ENCODE data around the gene WDR91.
A peak's percentile ranks its signal among the peaks of the same experiment; 100 is the strongest.

The WDR91 gene

GRCh38 chr7:135188298-135188984 lies 22.9 kb downstream of the WDR91 start:
- H3K9me3 Mint-ChIP-seq: no peaks in the 10 kb centered on the region
- DNase-seq: no peak
- peaks cover 56% of the 10 kb centered on the region for H3K36me3 Mint-ChIP-seq (ENCODE audit: insufficient read depth)
- peak overlapping the region in 1 of 2 donors; percentile 70 for H3K27ac Mint-ChIP-seq
- no peak overlapping the region for H3K4me3 Mint-ChIP-seq
- no peak for ATAC-seq (replicated peaks)
- H3K4me1 Mint-ChIP-seq (ENCODE audit: low read depth in 2 of 2): no peaks in the 10 kb centered on the region
- H3K27me3 Mint-ChIP-seq: no peaks in the 10 kb centered on the region

DNA sequence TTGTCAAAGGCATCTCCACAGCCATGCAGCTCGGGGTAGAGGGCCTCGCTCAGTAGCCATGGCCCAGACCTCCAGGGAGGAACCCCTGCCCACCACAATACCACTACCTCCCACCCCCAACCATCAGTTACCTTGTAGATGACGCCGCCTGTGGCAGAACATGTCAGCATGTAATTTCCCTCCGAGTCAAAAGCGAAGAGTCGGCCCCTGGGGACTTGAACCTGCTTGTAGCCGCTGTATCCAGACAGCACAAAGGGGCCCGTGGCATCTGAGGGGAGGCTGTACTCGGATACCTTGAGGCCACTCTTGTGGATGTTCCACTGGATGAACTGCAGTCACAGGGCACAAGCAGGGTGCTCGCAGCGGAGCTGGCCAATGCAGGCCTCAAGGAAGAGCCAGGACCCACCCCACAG lies 24.5 kb downstream of the WDR91 start:
- Mint-ChIP-seq H3K4me3 (no peak overlapping the region), H3K27ac (no peak overlapping the region), H3K27me3 (no peaks in the 10 kb centered on the region), H3K9me3 (peaks cover 0 to 4% of the 10 kb centered on the region in 2 donors), H3K36me3 (ENCODE audit: insufficient read depth) (peaks cover 57% of the 10 kb centered on the region), H3K4me1 (ENCODE audit: low read depth in 2 of 2) (no peaks in the 10 kb centered on the region)
- DNase-seq (no peak), ATAC-seq (replicated peaks) (no peak)

DNA sequence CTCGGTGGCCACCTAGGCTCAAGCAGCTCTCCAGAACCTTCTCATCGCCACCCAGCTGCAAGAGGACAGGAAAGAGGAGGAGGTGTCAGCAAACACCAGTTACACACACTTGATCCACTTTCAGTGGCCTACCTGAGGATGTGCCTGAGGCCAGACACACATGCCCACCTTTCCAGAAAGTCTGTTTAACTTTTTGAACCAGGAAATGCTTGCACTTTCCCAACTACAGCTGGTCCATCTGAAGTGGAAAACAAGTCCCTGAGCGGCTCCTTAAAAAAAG lies 25.1 kb downstream of the WDR91 start:
- no peaks in the 10 kb centered on the region for H3K4me1 Mint-ChIP-seq (ENCODE audit: low read depth in 2 of 2)

GRCh38 chr7:135185471-135186260 lies 25.7 kb downstream of the WDR91 start:
- no peaks in the 10 kb centered on the region for H3K4me1 Mint-ChIP-seq (ENCODE audit: low read depth in 2 of 2)
- ATAC-seq (replicated peaks) (no peak), DNase-seq (no peak)
- no peak overlapping the region for H3K4me3 Mint-ChIP-seq
- H3K27me3 Mint-ChIP-seq: no peaks in the 10 kb centered on the region
- peaks cover 0 to 4% of the 10 kb centered on the region in 2 donors for H3K9me3 Mint-ChIP-seq
- peak overlapping the region; percentile 35 to 60 for H3K27ac Mint-ChIP-seq
- H3K36me3 Mint-ChIP-seq (ENCODE audit: insufficient read depth): peaks cover 54% of the 10 kb centered on the region

More for the DNA sequence above, 25.1 kb downstream of the WDR91 start:
- Mint-ChIP-seq H3K9me3 (peaks cover 0 to 4% of the 10 kb centered on the region in 2 donors), H3K36me3 (ENCODE audit: insufficient read depth) (peaks cover 55% of the 10 kb centered on the region), H3K4me3 (no peak overlapping the region), H3K27me3 (no peaks in the 10 kb centered on the region), H3K27ac (peak overlapping the region in 1 of 2 donors; percentile 35)
- ATAC-seq (replicated peaks): no peak
- no peak for DNase-seq

- ATAC-seq (replicated peaks): no peak
- H3K9me3 Mint-ChIP-seq: peaks cover 0 to 4% of the 10 kb centered on the region in 2 donors
- H3K36me3 Mint-ChIP-seq (ENCODE audit: insufficient read depth): peaks cover 41% of the 10 kb centered on the region
Measured at GRCh38 chr7:135184254-135184841, 27.0 kb downstream of the WDR91 start.

GRCh38 chr7:135183478-135183877 lies 27.8 kb downstream of the WDR91 start:
- Mint-ChIP-seq H3K27me3 (no peaks in the 10 kb centered on the region), H3K4me1 (ENCODE audit: low read depth in 2 of 2) (no peaks in the 10 kb centered on the region), H3K27ac (no peak overlapping the region), H3K36me3 (ENCODE audit: insufficient read depth) (peaks cover 36% of the 10 kb centered on the region), H3K9me3 (peaks cover 0 to 4% of the 10 kb centered on the region in 2 donors), H3K4me3 (no peak overlapping the region)
- no peak for ATAC-seq (replicated peaks)
- DNase-seq: no peak

More at GRCh38 chr7:135184254-135184841, 27.0 kb downstream of the WDR91 start:
- no peak for DNase-seq
- no peak overlapping the region for H3K4me3 Mint-ChIP-seq
- H3K4me1 Mint-ChIP-seq (ENCODE audit: low read depth in 2 of 2): no peaks in the 10 kb centered on the region
- H3K27me3 Mint-ChIP-seq: no peaks in the 10 kb centered on the region
- no peak overlapping the region for H3K27ac Mint-ChIP-seq

- no peaks in the 10 kb centered on the region for H3K4me1 Mint-ChIP-seq (ENCODE audit: low read depth in 2 of 2)
- no peak overlapping the region for H3K4me3 Mint-ChIP-seq
- no peaks in the 10 kb centered on the region for H3K27me3 Mint-ChIP-seq
- DNase-seq (no peak), ATAC-seq (replicated peaks) (no peak)
- H3K9me3 Mint-ChIP-seq: peaks cover 0 to 4% of the 10 kb centered on the region in 2 donors
- H3K27ac Mint-ChIP-seq: no peak overlapping the region
- H3K36me3 Mint-ChIP-seq (ENCODE audit: insufficient read depth): peaks cover 30% of the 10 kb centered on the region
Measured at GRCh38 chr7:135181929-135182678, 29.2 kb downstream of the WDR91 start.

DNA sequence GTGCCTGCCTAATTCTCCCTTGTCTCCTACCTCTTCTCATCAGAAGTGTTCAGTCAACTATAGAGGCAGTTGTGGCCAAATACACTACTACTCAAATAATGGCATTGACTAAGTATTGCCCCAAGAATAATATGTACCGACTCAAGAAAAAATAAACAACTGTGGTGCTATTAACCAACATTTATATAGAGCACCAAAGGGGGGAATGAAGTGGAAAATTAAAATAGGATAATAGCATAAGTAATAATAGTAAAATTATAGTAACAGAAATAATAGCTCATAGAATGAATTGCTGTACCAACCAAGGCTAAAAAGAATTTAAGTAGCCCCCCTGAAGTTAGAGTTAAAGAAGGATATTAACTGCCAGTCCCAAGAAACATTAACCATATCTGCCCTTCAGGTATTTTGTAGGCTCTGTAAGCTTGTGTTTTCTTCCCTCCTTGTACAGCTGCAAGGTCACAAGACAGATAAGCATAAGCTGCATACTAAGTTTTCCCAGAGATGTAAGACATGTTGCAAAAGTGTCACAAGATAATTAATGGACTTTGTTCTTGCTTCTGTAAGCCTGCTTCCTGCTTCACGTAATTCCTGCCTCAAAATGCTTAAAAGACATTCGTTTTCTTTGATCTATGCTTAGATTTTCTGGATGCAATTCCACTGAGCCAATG lies 29.9 kb downstream of the WDR91 start:
- Mint-ChIP-seq H3K27ac (peak overlapping the region in 1 of 2 donors; percentile 19), H3K4me1 (ENCODE audit: low read depth in 2 of 2) (no peaks in the 10 kb centered on the region), H3K9me3 (peaks cover 0 to 4% of the 10 kb centered on the region in 2 donors), H3K27me3 (no peaks in the 10 kb centered on the region), H3K4me3 (no peak overlapping the region), H3K36me3 (ENCODE audit: insufficient read depth) (peaks cover 24% of the 10 kb centered on the region)
- no peak for DNase-seq
- ATAC-seq (replicated peaks): no peak

GRCh38 chr7:135180122-135180521 lies 31.2 kb downstream of the WDR91 start:
- H3K36me3 Mint-ChIP-seq (ENCODE audit: insufficient read depth): peaks cover 16% of the 10 kb centered on the region
- H3K9me3 Mint-ChIP-seq: peaks cover 0 to 4% of the 10 kb centered on the region in 2 donors
- no peak overlapping the region for H3K4me3 Mint-ChIP-seq
- no peaks in the 10 kb centered on the region for H3K27me3 Mint-ChIP-seq
- H3K27ac Mint-ChIP-seq: no peak overlapping the region
- no peaks in the 10 kb centered on the region for H3K4me1 Mint-ChIP-seq (ENCODE audit: low read depth in 2 of 2)
- ATAC-seq (replicated peaks) (no peak), DNase-seq (no peak)

GRCh38 chr7:135179321-135179925 lies 31.9 kb downstream of the WDR91 start:
- ATAC-seq (replicated peaks): no peak
- Mint-ChIP-seq H3K4me3 (no peak overlapping the region), H3K36me3 (ENCODE audit: insufficient read depth) (peaks cover 11% of the 10 kb centered on the region), H3K4me1 (ENCODE audit: low read depth in 2 of 2) (no peaks in the 10 kb centered on the region), H3K9me3 (peaks cover 0 to 4% of the 10 kb centered on the region in 2 donors), H3K27me3 (no peaks in the 10 kb centered on the region), H3K27ac (no peak overlapping the region)
- DNase-seq: no peak

- no peak for DNase-seq
- Mint-ChIP-seq H3K27me3 (no peaks in the 10 kb centered on the region), H3K4me3 (no peak overlapping the region), H3K36me3 (ENCODE audit: insufficient read depth) (peaks cover 11% of the 10 kb centered on the region), H3K27ac (no peak overlapping the region), H3K4me1 (ENCODE audit: low read depth in 2 of 2) (no peaks in the 10 kb centered on the region), H3K9me3 (peaks cover 0 to 4% of the 10 kb centered on the region in 2 donors)
- no peak for ATAC-seq (replicated peaks)
Measured at GRCh38 chr7:135178364-135178763, 33.0 kb downstream of the WDR91 start.

- no peaks in the 10 kb centered on the region for H3K27me3 Mint-ChIP-seq
- H3K4me1 Mint-ChIP-seq (ENCODE audit: low read depth in 2 of 2): peaks cover 0 to 2% of the 10 kb centered on the region in 2 donors
- peaks cover 7% of the 10 kb centered on the region for H3K36me3 Mint-ChIP-seq (ENCODE audit: insufficient read depth)
- H3K9me3 Mint-ChIP-seq: no peaks in the 10 kb centered on the region
- H3K27ac Mint-ChIP-seq: no peak overlapping the region
- no peak overlapping the region for H3K4me3 Mint-ChIP-seq
- no peak for DNase-seq
- no peak for ATAC-seq (replicated peaks)
Measured at GRCh38 chr7:135177028-135177696, 34.2 kb downstream of the WDR91 start.
